NCI-H187 treated with DMSO at 0.1 percent for 48 hours (cell line): ENCODE results near the gene DHRS13.

Experiments used
- DNase-seq: peaks from one replicate; lab custom pipeline; 2025; lab: John Stamatoyannopoulos, UW

Gene DHRS13, protein sequence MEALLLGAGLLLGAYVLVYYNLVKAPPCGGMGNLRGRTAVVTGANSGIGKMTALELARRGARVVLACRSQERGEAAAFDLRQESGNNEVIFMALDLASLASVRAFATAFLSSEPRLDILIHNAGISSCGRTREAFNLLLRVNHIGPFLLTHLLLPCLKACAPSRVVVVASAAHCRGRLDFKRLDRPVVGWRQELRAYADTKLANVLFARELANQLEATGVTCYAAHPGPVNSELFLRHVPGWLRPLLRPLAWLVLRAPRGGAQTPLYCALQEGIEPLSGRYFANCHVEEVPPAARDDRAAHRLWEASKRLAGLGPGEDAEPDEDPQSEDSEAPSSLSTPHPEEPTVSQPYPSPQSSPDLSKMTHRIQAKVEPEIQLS

DNA sequence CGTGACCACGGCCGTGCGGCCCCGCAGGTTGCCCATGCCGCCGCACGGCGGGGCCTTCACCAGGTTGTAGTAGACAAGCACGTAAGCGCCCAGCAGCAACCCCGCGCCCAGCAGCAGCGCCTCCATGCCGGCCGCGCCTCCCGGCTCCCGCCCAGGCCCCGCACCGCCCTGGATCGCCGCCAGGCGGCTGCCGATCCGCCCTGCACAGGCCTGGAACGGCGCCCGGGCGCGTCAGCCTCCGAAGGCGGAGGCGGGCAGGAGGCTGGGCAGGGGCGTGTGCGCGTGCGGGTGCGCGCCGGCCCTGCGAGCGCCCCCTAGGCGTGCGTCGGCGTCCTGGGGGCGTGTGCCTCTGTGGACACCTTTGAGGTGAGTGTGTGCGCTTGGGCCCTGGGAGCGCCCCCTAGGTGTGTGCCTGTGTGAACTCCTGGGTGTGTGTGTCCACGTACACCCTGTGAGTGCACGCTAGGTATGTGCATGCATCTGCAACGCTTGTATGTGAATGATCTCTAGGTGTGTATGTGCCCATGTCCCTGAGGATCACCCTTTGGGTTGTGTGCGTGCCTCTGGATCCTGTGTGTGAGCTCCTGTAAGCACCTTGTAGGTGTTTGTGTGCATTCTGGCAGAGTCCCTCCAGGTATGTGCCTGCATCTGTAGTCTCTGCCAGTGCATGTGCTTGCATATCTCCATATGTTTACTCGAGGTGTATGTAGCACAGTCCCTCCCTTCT lies at the start of gene DHRS13:
Gene DHRS13 (minus strand): TSS at position 261 of the 727 bp plus-strand sequence. CDS start 135 bp downstream, at position 126.
- peak; percentile 58 for DNase-seq

DNA sequence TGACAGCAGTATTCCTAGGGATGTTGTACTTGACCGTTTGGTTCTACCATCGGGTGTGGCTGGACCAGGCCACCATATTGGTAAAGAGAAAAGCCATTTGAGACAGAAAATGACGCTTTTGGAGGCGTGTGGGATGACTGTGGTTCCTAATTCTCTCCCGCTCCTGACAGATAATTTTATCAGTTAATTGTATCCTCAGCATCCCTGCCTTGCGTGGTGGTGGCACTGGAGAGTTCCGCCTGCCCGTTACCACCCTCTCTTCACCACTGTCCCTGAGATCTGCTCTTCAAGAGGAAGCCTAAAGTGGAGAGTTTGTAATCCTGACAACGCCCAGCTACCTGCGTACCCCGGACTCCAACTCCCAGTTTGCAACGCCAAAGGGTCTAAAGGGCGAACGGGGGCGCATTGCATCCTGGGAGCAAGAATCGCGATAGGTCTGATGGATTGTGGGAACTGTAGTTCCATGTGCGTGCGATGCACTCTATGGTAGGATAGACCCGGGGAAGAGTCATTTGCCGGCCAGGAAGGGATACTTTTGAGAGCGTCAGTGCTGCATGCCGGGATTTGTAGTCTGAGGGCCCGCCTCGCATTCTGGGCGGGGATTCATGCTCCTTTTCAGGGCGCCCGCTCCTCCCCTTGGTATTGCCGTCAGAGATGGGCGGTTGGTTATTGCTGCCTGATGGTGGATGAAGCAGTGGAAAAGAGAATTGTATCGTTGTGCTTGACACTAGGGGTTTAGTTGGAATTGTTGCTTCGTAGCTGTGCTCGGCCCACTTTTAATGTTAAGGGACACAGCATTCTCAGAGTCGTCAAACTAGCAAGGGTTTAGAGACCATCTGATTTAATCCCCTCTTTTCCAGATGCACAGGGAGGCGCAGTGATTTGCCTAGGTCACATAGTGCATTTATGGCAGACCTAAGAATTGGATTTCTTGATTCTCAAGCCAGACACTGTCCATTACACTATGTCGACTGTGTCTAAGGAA lies 49.4 kb upstream of the DHRS13 start:
- peak; percentile 98 for DNase-seq

DNA sequence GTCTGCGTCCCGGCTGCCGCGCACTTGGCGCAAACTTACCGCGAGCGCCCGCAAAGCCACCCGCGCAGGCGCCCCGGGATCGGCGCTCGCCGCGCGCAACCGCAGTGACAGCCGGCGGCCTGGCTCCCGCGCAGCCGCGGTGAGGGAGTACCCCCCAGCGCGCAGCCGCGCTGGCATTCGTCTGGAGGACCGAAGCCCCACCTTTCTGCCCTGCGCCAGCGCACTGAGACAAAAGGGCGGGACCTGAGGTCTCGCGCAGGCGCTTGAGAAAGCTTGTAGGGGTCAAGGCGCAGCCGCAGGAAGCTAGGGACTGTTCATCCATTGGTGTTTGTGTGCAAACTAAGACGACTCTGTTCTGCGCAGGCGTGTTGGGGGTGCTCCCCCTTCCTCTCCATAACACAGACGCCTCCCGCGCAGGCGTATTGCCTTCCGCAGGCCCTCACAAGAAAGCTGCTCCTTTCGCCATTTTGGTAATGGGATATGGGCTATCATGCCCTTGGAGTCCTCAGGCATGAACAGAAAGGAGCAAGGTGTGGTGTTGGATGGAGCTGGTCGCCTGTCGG lies 48.6 kb upstream of the DHRS13 start, which contains the start of gene PHF12:
Gene PHF12 (minus strand): TSS at position 91 of the 563 bp plus-strand sequence. CDS start 558 bp downstream, outside the sequence.
- DNase-seq, result peak; percentile 98

DNA sequence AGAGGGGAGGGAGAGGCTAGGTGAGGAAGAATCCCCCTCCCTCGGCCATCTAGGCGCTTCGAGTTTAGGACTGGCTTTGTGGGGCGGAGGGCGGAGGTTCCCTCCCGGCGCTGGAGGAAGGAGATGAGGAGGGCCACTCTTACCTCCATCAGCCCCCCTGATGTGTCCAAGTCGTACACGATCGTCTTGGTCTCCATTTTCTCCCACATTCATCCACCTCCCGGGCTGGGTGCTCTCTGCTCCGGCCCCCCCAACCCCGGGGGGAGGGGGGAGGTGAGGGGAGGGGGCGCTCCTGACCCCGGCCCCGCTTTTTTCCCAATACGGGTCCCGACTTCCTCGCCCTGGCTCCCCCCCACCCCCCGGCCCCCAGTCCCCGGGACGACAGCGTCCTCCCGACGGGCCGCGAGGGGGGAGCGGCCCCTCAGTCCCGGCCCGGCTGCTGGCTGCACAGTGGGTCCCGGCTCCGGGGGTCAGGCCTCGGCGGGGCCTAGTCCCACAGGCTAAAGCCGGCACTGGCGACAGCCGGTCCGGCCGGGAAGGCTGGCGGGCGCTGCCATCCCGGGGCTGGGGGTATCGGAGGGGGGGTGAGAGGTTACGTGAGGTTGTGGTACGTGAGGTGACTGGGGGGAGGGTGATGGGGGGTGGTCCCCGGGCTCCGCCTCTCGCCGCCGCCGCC lies 48.0 kb upstream of the DHRS13 start:
- DNase-seq, result no peak

DNA sequence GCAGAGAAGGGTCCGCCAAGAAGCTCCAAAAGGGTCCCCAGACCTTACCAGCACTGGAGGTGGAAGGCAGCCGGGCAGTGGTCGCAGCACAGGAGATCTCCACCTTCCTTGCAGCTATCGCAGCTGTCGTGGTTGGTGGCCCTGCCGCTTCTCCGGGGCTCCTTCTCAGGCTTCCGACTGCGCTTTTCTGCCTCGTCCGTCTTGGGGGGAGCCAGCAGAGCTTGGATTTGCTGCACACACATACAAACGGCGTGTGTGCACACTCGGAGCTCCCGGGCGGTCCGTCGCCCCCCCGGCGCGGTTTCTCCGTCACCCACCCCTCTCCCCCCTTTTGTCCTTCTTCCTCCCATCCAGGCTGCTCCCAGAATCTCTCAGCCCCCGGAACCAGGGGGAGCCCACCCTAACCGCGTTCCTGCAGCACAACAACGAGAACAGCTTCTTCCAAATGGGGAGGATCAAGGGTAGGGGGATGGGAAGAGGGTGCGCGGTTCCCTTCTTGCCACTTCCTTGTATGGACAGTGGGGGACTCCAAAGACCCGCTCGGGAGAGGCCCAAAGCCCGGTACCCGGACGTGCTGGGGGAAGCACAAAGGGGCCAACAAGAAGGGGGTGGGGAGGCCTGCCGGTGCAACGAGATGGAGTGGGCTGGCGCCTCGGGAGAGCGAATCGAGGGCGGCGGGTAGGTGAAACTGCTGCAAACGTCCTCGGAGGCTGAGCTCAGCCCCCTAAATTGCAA lies 47.3 kb upstream of the DHRS13 start:
- DNase-seq, result no peak

DNA sequence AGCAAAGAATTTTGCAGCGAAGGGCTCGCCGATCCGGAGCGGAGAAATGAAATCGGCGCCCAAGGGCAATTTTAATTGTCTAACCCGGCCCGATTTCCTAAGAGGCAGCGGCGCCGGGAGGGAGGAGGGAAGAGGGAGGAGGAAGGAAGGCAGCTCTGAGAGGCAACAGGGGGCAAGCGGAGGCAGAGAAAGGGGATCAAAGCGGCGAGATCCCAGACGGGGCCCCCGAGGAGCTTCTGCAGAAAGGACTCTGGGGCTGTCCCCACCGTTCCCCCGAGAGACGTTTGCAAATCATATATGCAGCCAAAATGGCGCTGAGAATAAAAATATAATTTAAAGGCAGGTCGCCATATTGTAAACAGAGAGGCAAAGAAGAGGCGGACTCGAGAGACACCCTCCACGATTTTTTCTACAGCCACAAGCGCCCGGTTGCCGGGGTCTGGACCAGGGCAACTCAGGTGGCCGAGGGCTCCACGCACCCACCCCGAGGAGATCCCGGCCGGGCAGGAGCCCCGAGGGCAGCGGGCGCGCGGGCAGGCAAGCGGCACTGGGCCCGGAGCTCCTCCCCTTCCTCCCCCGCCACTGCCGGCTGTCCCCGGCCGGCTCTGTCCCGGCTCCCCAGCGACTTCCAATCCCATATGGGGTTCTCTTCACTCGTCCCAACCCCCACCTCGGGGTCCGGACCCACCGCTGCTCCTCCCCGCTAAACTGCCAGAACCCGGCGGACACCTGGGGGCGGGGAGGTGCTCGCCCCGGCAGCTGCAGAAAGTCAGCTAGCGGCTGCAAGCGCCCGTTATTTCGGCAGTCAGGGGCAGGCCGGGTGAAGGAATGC lies 46.5 kb upstream of the DHRS13 start:
- no peak for DNase-seq

DNA sequence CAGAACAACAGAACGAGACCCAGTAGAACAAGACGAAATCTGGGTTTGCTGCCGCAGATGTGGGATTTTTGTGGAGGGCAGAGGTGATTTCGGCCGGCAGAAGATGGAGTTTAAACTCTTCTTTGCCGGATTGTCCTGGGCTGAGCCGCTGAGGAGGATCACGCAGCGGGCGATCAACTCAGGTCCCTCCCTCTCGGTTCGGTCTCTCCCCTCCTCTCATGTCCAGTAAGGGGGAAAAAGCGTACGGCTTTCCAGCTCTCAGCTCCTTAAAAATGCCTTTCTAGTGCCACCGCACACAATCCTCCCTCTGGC lies 46.0 kb upstream of the DHRS13 start:
- DNase-seq, result no peak

DNA sequence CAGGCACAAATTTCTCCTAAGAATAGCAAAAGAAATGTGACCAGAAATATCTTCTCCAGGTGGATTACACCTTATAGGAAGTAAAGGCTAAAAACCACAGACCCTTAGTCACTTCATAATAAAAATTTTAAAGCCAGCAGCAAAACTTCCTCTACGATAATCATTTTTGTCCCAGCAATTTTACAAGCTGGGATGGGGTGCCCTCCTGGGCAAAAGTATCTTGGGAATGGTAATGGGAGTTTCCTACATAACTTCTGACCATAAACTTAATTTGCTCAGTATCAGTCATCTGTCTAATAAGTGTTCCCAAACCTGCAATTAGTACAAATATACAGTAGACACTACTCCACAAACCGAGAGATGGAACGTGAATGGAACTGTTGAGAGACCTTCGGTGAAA lies 45.5 kb upstream of the DHRS13 start:
- DNase-seq, result no peak

DNA sequence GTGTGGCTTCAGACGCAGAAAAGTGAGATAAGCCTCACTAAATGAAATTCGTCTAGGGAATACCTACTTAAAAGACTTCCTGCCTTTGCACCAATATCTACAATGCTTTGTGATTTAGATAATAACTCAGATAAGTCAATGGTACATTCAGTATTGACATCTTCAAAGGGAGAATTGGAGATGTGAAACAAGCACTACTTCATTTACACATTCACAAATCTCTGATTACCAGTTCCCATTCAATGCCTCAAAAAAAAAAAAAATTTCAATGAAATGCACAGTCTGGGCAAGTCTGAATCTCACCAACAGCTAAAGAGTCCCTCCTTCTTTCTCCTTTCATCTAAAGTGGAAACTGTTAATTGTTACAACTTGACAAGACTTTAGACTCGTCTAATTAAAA lies 44.8 kb upstream of the DHRS13 start:
- no peak for DNase-seq

DNA sequence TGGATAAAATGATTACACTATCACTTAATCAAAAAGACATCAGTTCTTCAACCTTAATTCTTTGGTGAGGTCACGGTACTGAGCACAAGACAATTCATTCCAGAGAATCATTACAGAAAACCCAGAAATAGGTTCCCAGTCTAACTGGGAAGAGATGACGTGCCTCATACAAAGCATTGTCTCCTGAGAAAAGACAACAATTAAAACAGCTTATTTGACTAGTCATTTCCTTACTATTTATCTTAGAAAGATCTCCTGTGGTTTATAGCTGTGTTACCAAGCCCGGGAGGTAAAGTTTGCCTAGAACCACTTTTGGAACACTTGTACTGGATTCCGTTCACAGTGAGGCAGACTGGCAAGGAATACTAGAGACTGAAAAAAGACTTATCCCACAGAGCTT lies 43.4 kb upstream of the DHRS13 start:
- no peak for DNase-seq

DNA sequence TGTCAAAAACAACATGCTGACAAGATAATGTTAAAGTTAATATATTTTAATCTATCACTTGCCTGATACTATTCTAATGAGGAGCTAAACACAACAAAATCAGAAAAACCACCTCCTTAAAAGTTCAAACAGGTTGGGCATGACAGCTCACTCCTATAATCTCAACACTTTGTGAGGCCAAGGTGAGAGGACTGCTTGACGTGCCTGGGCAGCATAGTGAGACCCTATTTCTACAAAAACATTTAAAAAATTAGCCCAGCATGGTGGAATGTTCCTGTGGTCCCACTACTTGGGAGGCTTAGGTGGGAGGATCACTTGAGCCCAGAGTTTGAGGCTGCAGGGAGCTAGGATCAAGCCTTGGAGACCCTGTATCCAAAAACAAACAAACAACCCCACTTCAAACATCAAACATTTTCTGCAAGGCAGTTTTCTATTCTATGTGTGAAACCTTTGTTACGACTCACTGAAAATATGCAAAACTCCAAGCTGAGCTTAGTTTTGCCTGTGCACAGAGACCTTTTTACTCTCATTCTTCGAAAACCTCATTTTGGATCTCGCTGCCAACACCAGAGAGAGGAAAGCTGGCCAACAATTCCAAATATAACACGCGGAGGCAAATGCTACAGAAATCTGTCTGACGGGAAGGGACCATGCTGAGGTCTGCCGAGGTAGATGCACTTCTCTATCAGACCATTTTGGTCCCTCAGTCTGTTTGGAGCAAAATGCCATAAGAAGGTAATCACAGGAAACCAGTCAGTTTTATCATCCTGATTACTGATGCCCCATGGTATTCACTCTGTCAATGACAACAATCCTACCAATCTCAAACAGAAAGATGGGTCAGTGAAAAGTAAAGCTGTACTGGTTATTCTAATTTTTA lies 42.2 kb upstream of the DHRS13 start:
- no peak for DNase-seq

DNA sequence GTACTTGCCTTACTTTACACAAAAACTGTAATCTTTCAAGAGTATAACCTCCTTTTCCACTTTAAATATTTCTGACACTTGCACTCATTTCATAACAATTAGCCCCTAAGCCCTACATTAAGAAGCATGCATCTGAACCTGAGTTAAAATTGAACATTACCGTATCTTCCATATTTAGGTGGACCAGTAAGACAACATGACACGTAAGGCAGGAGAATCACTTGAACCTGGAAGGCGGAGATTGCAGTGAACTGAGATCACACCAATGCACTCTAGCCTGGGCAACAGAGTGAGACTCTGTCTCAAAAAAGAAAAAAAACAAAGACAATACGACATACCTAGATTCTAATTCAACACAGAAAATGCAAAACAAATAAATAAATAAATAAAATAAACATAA lies 41.5 kb upstream of the DHRS13 start:
- no peak for DNase-seq

DNA sequence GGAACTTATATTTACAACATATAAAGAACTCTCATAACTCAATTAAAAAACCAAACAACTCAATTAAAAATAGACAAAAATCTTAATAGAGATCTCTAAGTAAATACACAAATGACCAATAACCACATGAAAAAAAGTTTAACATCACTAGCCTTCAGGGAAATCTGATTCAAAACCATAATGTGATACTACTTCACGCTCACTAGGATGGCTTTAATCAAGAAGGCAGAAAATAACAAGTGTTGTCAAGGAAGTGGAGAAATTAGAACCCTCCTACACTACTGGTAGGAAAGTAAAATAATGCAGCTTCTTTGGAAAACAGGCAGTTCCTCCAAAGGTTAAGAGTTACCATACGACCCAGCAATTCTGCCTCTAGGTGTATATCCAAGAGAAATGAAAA lies 40.0 kb upstream of the DHRS13 start:
- DNase-seq, result no peak

DNA sequence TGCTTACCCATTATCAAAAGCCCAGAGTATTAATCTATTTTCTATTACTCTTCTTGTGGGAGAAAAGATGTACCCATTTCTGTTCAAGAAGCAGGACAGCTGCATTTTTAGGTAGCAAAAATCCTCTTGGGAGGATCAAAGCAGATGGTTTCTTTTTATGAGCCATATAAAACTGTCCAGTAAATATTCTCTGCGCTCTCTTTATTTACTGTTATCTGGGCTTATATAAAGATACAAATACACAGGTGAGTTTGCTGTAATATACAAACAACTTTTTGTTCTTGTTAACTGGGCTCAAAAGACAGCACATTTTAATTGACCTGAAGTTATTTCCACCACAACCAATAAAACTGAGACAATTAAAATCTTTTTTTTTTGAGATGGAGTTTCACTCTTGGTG lies 38.4 kb upstream of the DHRS13 start:
- no peak for DNase-seq

DNA sequence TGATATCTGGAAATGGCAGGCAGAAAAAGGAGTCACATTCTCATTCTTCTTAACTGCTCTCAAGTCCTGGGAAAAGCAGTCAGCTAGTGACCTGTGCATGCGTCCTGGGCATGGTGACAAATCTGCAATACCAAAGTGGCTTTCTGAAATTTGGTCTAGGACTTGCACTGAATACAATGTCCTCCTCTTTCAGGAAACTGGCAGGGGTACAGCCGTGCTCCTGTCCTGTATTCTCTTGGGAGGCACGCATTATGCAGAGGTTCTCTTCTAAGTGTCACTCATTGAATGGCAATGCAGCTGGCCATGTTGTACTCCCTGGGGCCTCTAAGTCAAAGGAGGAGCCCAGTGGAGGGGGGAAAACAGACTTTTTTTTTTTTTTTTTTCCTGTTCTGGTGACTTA lies 37.8 kb upstream of the DHRS13 start:
- no peak for DNase-seq

DNA sequence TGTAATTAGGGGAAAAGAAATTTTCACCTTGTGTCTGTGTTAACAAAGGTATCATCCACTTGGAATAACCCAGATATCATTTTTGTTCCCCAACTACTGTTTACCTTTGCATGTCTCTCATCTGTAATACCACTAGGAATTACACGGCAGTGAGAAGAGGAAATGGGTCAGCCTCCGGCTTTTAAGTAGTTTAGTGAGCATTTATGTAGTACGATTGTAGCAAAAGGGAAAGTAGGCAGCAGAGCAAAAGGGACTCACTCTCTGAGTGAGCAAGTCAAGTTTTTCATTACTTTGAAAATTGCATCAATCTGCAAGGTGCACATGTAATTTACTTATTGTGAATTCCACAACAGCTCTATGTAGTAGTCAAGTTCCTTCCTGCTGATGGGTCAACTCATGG lies 37.3 kb upstream of the DHRS13 start:
- no peak for DNase-seq

DNA sequence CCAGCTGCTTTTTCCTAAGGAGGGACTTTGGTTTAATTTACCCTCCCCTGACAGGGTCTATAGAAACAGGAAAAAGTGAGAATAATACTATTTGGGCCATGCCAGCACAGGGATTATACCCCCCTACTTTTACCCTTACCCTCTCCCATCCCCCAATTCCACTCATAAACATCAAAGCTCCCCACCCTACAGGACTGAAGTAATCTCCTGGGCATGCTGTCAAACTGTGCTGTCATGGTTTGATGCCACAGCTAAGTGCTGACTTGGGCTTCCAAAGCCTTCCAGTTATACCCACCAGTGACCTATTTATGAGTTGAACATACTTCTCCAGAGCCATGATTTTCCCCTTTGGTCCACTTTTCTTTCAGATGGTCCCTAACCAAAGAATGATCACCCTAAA lies 35.7 kb upstream of the DHRS13 start:
- DNase-seq, result no peak

DNA sequence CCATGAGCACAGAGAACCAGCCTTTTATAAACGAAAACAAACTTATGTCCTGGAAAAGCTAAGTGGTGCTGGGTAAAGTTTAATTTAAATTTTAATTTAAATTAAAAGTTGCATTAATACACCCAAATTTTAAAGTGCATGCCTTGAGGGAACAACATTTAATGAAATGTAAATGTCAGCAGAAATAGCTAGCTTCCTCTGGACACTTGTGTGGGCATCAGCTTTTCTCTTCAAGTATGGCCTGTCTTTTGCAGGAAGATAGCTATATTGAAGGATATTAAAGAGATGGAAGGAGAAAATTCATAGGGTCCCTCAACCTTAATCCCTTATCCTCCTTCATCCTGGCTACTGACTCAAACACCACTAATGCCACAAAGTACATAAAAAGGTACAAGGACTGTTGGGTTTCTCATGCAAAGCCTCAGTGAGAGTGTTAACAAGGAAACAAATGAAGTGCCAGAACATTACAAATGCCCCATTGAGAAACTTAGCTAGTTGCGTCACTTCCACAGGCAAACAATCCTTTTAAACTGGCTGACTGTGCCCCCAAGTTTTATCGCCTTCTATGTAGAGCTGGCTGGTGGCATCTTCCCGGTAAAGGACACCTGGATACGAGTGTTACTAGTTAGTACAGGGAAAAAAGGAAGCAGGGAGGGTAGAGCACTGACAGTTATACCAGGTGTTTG lies 34.3 kb upstream of the DHRS13 start:
- no peak for DNase-seq
